ENCODE data around the gene TACR1.

GRCh38 chr2:75074708-75075107, 124.6 kb downstream of the TACR1 start:
- TF ChIP-seq ELF4 (IDR thresholded peaks at IDR 0.05): no peak
- no peak for TF ChIP-seq ZNF384 (IDR thresholded peaks at IDR 0.05)
- TF ChIP-seq HDGF (IDR thresholded peaks at IDR 0.05; ENCODE audit: borderline replicate concordance): no peak
- no peak for TF ChIP-seq SP1 (IDR thresholded peaks at IDR 0.05)
